B cell (primary cell): ENCODE data around the gene CBLB. TPM values are rescaled to one million over a fixed set of nuclear protein-coding genes. Genes with fewer than 3 reads are reported as not detected.
A peak's percentile ranks its signal among the peaks of the same experiment; 100 is the strongest.

ENCODE experiments used
- ATAC-seq: fragments of 200-7000 bp; cut with Tn5 transposase; one replicate; pipeline ENCODE4 v1.10.0; 2021; ENCODE audit warnings: low read depth, mild to moderate bottlenecking, moderate number of reproducible peaks, moderate library complexity
- CTCF ChIA-PET: fragments of 350-600 bp; sonication (Branson Sonifier 250); formaldehyde crosslinking; loops from one replicate; lab custom pipeline; 2021; ENCODE audit warnings: antibody characterized with exemption, inconsistent platforms; lab: Charles Lee
- POLR2A ChIA-PET: fragments of 350-600 bp; sonication (Branson Sonifier 250); formaldehyde crosslinking; loops from one replicate; lab custom pipeline; 2021; ENCODE audit warnings: antibody characterized with exemption; lab: Charles Lee
- DNase-seq: peaks from one replicate; pipeline ENCODE4 v3.0.0; 2013
- H2AFZ ChIP-seq: 2 replicates; pipeline ENCODE4 v1.6.1; 2012; ENCODE audit warnings: mild to moderate bottlenecking, low read depth, low read length; ENCODE audit not compliant: insufficient read depth, poor library complexity, severe bottlenecking
- H3K27ac ChIP-seq, 2 donors: 1 replicate in 1 of 2; 2 replicates in 1 of 2; pipeline ENCODE4 v1.5.1; 2012 to 2013; ENCODE audit warnings: low read length in 2 of 2, mild to moderate bottlenecking in 2 of 2, moderate library complexity in 1 of 2
- H3K27me3 ChIP-seq, 4 experiments: fragments of 200-600 bp in 1 of 4; sonication (generic) in 1 of 4; replicated peaks in 1 of 4; 1 replicate in 2 of 4; 2 replicates in 2 of 4; pipeline versions ENCODE4 v1.6.1 to v1.7.0; 2013 to 2016; ENCODE audit warnings: low read length in 3 of 4, mild to moderate bottlenecking in 2 of 4, mixed read lengths in 1 of 4, moderate library complexity in 1 of 4; ENCODE audit not compliant: insufficient read depth in 4 of 4, control insufficient read depth in 3 of 4; ENCODE audit errors: control extremely low read depth in 1 of 4
- H3K36me3 ChIP-seq, 2 experiments: replicated peaks in 1 of 2; 1 replicate in 1 of 2; 2 replicates in 1 of 2; pipeline versions ENCODE4 v1.6.1 to v1.7.1; 2013; ENCODE audit warnings: low read length in 1 of 2; ENCODE audit not compliant: insufficient read depth in 2 of 2, control insufficient read depth in 1 of 2; ENCODE audit errors: control extremely low read depth in 1 of 2, extremely low read depth in 1 of 2
- H3K4me1 ChIP-seq, 2 donors: fragments of 200-600 bp in 1 of 2; sonication (generic) in 1 of 2; 1 replicate in 1 of 2; 2 replicates in 1 of 2; pipeline versions ENCODE4 v1.5.1 to v1.6.1; 2013 to 2017; ENCODE audit warnings: low read length in 2 of 2; ENCODE audit not compliant: control insufficient read depth in 2 of 2, insufficient read depth in 2 of 2
- H3K4me2 ChIP-seq: replicated peaks from 2 replicates; pipeline ENCODE3; 2012; ENCODE audit warnings: mild to moderate bottlenecking, low read depth, low read length; ENCODE audit not compliant: poor library complexity, severe bottlenecking
- H3K4me3 ChIP-seq, 5 experiments: fragments of 200-600 bp in 1 of 5; sonication (generic) in 1 of 5; 1 replicate in 3 of 5; 2 replicates in 2 of 5; pipeline versions ENCODE4 v1.5.1 to v1.7.0; 2011 to 2016; ENCODE audit warnings: low read length in 4 of 5, mild to moderate bottlenecking in 4 of 5, low read depth in 2 of 5, control low read depth in 1 of 5, moderate library complexity in 1 of 5; ENCODE audit not compliant: insufficient read depth in 1 of 5; ENCODE audit errors: control extremely low read depth in 1 of 5, extremely low read depth in 1 of 5
- H3K79me2 ChIP-seq: fragments of 200-600 bp; sonication (generic); one replicate; pipeline ENCODE4 v1.6.0; 2016; ENCODE audit warnings: low read length; ENCODE audit not compliant: control insufficient read depth, insufficient read depth
- H3K9ac ChIP-seq: fragments of 200-600 bp; sonication (generic); 2 replicates; pipeline ENCODE4 v1.6.1; 2017; ENCODE audit warnings: mild to moderate bottlenecking, low read length, moderate library complexity
- H3K9me3 ChIP-seq, 3 donors: one replicate each; pipeline versions ENCODE4 v1.6.1 to v1.7.1; 2013; ENCODE audit warnings: low read length in 2 of 3; ENCODE audit not compliant: control insufficient read depth in 2 of 3, insufficient read depth in 1 of 3; ENCODE audit errors: control extremely low read depth in 1 of 3
- H4K20me1 ChIP-seq: 2 replicates; pipeline ENCODE4 v1.6.0; 2012; ENCODE audit warnings: mild to moderate bottlenecking, low read length; ENCODE audit not compliant: insufficient read depth, control insufficient read depth, poor library complexity, severe bottlenecking
- H3K27ac Mint-ChIP-seq: one replicate; pipeline ENCODE4 v1.8.0; 2021; ENCODE audit warnings: mixed read lengths
- H3K27me3 Mint-ChIP-seq: one replicate; pipeline ENCODE4 v1.8.0; 2021; ENCODE audit warnings: mixed read lengths
- H3K4me1 Mint-ChIP-seq: one replicate; pipeline ENCODE4 v1.8.0; 2021; ENCODE audit warnings: mixed read lengths
- H3K4me3 Mint-ChIP-seq: one replicate; pipeline ENCODE4 v1.8.0; 2021; ENCODE audit warnings: mixed read lengths
- H3K9me3 Mint-ChIP-seq: one replicate; pipeline ENCODE4 v1.8.0; 2022; ENCODE audit warnings: mixed read lengths; ENCODE audit not compliant: insufficient read depth
- EZH2 ChIP-seq: IDR thresholded peaks from 2 replicates; pipeline ENCODE4 v1.6.1; 2012; ENCODE audit warnings: borderline replicate concordance, low read depth, mild to moderate bottlenecking, moderate library complexity, low read length; ENCODE audit not compliant: insufficient read depth, poor library complexity, severe bottlenecking
- WGBS: methylation state at CpG from one replicate; pipeline ENCODE4 v1.1.5; 2013; ENCODE audit warnings: missing lambda C conversion rate; ENCODE audit not compliant: insufficient coverage; 5-methylcytosine and 5-hydroxymethylcytosine counted together
- intact Hi-C: fragments of 100-400 bp; cut with micrococcal nuclease; formaldehyde crosslinking; loops from one replicate; pipeline ENCODE4 v1.10.0; 2022
- polyA plus RNA-seq: library from polyadenylated mRNA; depleted of rRNA; stranded (reverse); fragments of >200 nt; gene quantifications from 2 replicates; pipeline ENCODE4 v1.2.3, GENCODE V29; 2012
- total RNA-seq, 2 donors: library from RNA; stranded (reverse); fragments of 120-200 nt in 1 of 2; gene quantifications; 1 replicate in 1 of 2; 2 replicates in 1 of 2; pipeline versions ENCODE4 v1.2.3 to v1.2.4, GENCODE V29; 2013 to 2022
- TF ChIP-seq, protein P1 (sequence below): fragments of 200-600 bp; IDR thresholded peaks from one replicate; pipeline ENCODE4 v1.8.0; 2022; ENCODE audit warnings: antibody characterized with exemption, mild to moderate bottlenecking

CBLB gene
- total and polyA plus RNA-seq, 2 donors (not counting 1 experiment from before 2014, with no cell fraction given) = 19.0 to 135 TPM

DNA sequence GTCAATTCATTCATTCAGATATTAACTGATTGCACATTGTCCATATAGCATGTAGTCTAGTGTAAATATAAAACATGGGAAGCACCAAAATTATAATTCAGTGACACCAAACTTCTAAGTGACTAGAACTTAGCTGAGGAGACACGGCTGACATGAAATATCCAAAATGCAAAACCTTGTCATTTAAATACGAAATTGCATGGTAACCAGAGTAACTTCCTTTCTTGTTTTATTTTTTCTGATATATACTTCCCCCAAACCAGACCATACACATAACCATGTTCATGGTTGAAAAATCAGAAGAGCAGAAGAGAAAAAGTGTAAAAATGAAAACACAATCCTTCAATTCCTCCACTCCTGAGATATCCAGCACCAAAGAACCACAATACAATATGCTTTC is 38.0 kb downstream of the CBLB start:
- peak overlapping the region; percentile 60 for H3K4me2 ChIP-seq
- ChIA-PET POLR2A (no interaction called here), CTCF (interaction anchor here (0.7 to 1.1 kb wide), 3 partner anchors 9 to 49 kb away, joined by 3 read pairs; no protein-coding TSS in a partner anchor)
- H3K9me3 ChIP-seq = no peaks in the 10 kb centered on the region
- H3K4me3 ChIP-seq = peak overlapping the region in 1 of 5 experiments; percentile 20
- WGBS = no CpG with 5 or more reads among the region's 2 CpGs
- intact Hi-C loops = no loop called here
- Mint-ChIP-seq H3K27me3 (no peaks in the 10 kb centered on the region), H3K4me3 (peak overlapping the region; percentile 78), H3K4me1 (peaks cover 71% of the 10 kb centered on the region), H3K27ac (peak overlapping the region; percentile 92), H3K9me3 (no peaks in the 10 kb centered on the region)
- H4K20me1 ChIP-seq = peaks cover 5% of the 10 kb centered on the region
- peaks cover 30 to 63% of the 10 kb centered on the region in 2 donors for H3K4me1 ChIP-seq
- H3K27ac ChIP-seq = peak overlapping the region; percentile 57 to 68
- no peaks in the 10 kb centered on the region for H3K27me3 ChIP-seq
- peak; percentile 71 for DNase-seq
- peak; percentile 80 for ATAC-seq
- H2AFZ ChIP-seq = no peak overlapping the region
- peaks cover 54% of the 10 kb centered on the region for H3K79me2 ChIP-seq
- no peak for TF ChIP-seq EZH2
- TF ChIP-seq, protein P1, sequence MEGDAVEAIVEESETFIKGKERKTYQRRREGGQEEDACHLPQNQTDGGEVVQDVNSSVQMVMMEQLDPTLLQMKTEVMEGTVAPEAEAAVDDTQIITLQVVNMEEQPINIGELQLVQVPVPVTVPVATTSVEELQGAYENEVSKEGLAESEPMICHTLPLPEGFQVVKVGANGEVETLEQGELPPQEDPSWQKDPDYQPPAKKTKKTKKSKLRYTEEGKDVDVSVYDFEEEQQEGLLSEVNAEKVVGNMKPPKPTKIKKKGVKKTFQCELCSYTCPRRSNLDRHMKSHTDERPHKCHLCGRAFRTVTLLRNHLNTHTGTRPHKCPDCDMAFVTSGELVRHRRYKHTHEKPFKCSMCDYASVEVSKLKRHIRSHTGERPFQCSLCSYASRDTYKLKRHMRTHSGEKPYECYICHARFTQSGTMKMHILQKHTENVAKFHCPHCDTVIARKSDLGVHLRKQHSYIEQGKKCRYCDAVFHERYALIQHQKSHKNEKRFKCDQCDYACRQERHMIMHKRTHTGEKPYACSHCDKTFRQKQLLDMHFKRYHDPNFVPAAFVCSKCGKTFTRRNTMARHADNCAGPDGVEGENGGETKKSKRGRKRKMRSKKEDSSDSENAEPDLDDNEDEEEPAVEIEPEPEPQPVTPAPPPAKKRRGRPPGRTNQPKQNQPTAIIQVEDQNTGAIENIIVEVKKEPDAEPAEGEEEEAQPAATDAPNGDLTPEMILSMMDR = no peak
- peaks cover 0 to 7% of the 10 kb centered on the region in 2 experiments for H3K36me3 ChIP-seq
- no peak overlapping the region for H3K9ac ChIP-seq

DNA sequence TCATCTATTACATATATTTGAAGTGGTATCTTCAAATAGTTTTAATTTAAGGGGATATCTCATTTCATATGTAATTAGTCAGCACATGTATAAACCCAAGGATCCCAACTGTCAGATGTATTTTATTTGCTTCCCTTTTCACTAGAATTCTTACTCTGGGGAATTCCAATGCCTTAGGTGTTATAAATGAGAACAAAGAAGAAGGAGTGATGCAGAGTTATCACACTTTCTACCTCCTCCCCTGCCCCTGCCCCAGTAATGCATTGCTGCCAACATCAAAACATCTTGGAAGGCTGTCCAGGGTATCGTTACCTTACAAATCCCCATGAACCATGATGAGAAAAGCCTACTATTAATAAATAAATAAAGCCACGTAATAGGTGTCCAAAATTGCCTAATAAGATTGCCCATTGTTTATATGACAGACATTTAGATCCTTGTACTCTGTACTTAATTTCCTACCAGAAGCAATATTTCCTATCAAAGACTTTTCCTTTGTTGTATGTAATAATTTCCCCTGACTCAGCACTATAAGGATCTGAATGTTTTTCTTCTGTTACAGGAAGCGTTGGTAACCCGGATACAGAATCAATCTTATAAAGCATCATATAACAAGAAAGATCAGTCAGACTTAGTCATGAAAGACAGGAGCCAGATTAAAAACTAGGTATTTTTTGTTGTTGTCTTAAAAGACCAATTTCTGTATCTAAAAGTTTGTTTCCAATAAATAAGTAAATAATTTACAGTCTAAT is 38.8 kb downstream of the CBLB start:
- TF ChIP-seq, protein P1 = no peak
- no peak for TF ChIP-seq EZH2
- peak overlapping the region; percentile 46 for H3K4me3 Mint-ChIP-seq
- ATAC-seq = no peak
- no peak overlapping the region for H3K9ac ChIP-seq
- no peaks in the 10 kb centered on the region for H3K27me3 Mint-ChIP-seq
- ChIA-PET CTCF (interaction anchor here (0.6 kb wide), 1 partner anchor 552 kb away, joined by 3 read pairs; no protein-coding TSS in a partner anchor), POLR2A (no interaction called here)
- H3K27ac Mint-ChIP-seq = peak overlapping the region; percentile 60
- DNase-seq = no peak
- no peak overlapping the region for H2AFZ ChIP-seq
- H3K4me1 ChIP-seq = peaks cover 27 to 57% of the 10 kb centered on the region in 2 donors
- peak overlapping the region; percentile 60 for H3K4me2 ChIP-seq
- H4K20me1 ChIP-seq = peaks cover 5% of the 10 kb centered on the region
- peaks cover 65% of the 10 kb centered on the region for H3K4me1 Mint-ChIP-seq
- H3K79me2 ChIP-seq = peaks cover 62% of the 10 kb centered on the region
- no peaks in the 10 kb centered on the region for H3K9me3 ChIP-seq
- peak overlapping the region in 1 of 5 experiments; percentile 20 for H3K4me3 ChIP-seq
- H3K36me3 ChIP-seq = peaks cover 0 to 7% of the 10 kb centered on the region in 2 experiments
- no peaks in the 10 kb centered on the region for H3K9me3 Mint-ChIP-seq
- intact Hi-C loops = no loop called here
- H3K27me3 ChIP-seq = no peaks in the 10 kb centered on the region
- H3K27ac ChIP-seq = peak overlapping the region; percentile 57 to 68
- WGBS = no CpG with 5 or more reads among the region's 4 CpGs
